CD4-positive, alpha-beta memory T cell (primary cell): ENCODE measurements around the gene STK32B. TPM values are rescaled to one million over a fixed set of nuclear protein-coding genes. Genes with fewer than 3 reads are reported as not detected.

Source experiments
- CTCF ChIA-PET: fragments of 350-600 bp; sonication (Branson Sonifier 250); formaldehyde crosslinking; loops from one replicate; lab custom pipeline; 2021; ENCODE audit warnings: inconsistent platforms; ENCODE audit not compliant: partially characterized antibody; lab: Charles Lee
- POLR2A ChIA-PET: fragments of 350-600 bp; sonication (Branson Sonifier 250); formaldehyde crosslinking; loops from one replicate; lab custom pipeline; 2021; ENCODE audit not compliant: partially characterized antibody; lab: Charles Lee
- DNase-seq, 5 donors: peaks; one replicate each; pipeline versions ENCODE4 v3.0.0 to v3.0.0-alpha.2; 2020 to 2022; ENCODE audit warnings: mixed read lengths in 1 of 5
- H3K27ac ChIP-seq: one replicate; pipeline ENCODE4 v1.7.0; 2013; ENCODE audit warnings: low read depth, low read length
- H3K27me3 ChIP-seq: 2 replicates; pipeline ENCODE4 v1.7.0; 2013; ENCODE audit warnings: mild to moderate bottlenecking, low read length, moderate library complexity; ENCODE audit not compliant: insufficient read depth
- H3K36me3 ChIP-seq: 2 replicates; pipeline ENCODE4 v1.7.0; 2013; ENCODE audit warnings: mild to moderate bottlenecking, low read length, moderate library complexity; ENCODE audit not compliant: insufficient read depth
- H3K4me1 ChIP-seq: 2 replicates; pipeline ENCODE4 v1.7.0; 2013; ENCODE audit warnings: mild to moderate bottlenecking, low read length, moderate library complexity; ENCODE audit not compliant: insufficient read depth
- H3K4me3 ChIP-seq, 2 donors: one replicate each; pipeline ENCODE4 v1.7.0; 2013; ENCODE audit warnings: low read length in 2 of 2, mild to moderate bottlenecking in 1 of 2
- H3K9me3 ChIP-seq, 2 donors: one replicate each; pipeline ENCODE4 v1.7.0; 2013; ENCODE audit warnings: low read length in 2 of 2, control low read depth in 1 of 2; ENCODE audit not compliant: control insufficient read depth in 1 of 2
- H3K27ac Mint-ChIP-seq, 7 donors: one replicate each; pipeline ENCODE4 v1.8.0; 2020 to 2021; ENCODE audit warnings: mixed read lengths in 7 of 7, mild to moderate bottlenecking in 6 of 7, inconsistent platforms in 3 of 7, moderate library complexity in 3 of 7
- H3K27me3 Mint-ChIP-seq, 2 donors: one replicate each; pipeline ENCODE4 v1.8.0; 2020 to 2021; ENCODE audit warnings: mixed read lengths in 2 of 2
- H3K36me3 Mint-ChIP-seq, 2 donors: one replicate each; pipeline ENCODE4 v1.8.0; 2020 to 2021; ENCODE audit warnings: mixed read lengths in 2 of 2, inconsistent platforms in 1 of 2, mild to moderate bottlenecking in 1 of 2
- H3K4me1 Mint-ChIP-seq, 4 donors: one replicate each; pipeline ENCODE4 v1.8.0; 2020 to 2021; ENCODE audit warnings: mixed read lengths in 4 of 4, mild to moderate bottlenecking in 1 of 4
- H3K4me3 Mint-ChIP-seq, 8 donors: one replicate each; pipeline ENCODE4 v1.8.0; 2020 to 2021; ENCODE audit warnings: mixed read lengths in 8 of 8, mild to moderate bottlenecking in 7 of 8, moderate library complexity in 6 of 8, inconsistent platforms in 3 of 8
- H3K9me3 Mint-ChIP-seq, 8 donors: one replicate each; pipeline ENCODE4 v1.8.0; 2020 to 2021; ENCODE audit warnings: mixed read lengths in 8 of 8, mild to moderate bottlenecking in 5 of 8, inconsistent platforms in 3 of 8, moderate library complexity in 1 of 8
- intact Hi-C: fragments of 100-400 bp; cut with micrococcal nuclease; formaldehyde crosslinking; loops from one replicate; pipeline ENCODE4 v1.15.1; 2023
- polyA plus RNA-seq, 2 donors: library from polyadenylated mRNA; unstranded; fragments of 300-500 nt; fragmentation: Illumina TruSeq; gene quantifications; one replicate each; pipeline ENCODE4 v1.2.3, GENCODE V29; 2021
- total RNA-seq, 2 experiments: library from RNA; stranded (reverse); gene quantifications; one replicate each; pipeline ENCODE4 v1.2.3, GENCODE V29; 2021

Gene STK32B
- total and polyA plus RNA-seq, 4 experiments from 2014 or later = not detected

- CTCF ChIA-PET = no interaction called here
- Histone ChIP-seq H3K27me3 (no peaks in the 10 kb centered on the region), H3K4me1 (no peaks in the 10 kb centered on the region), H3K9me3 (no peaks in the 10 kb centered on the region), H3K27ac (no peak overlapping the region), H3K4me3 (no peak overlapping the region), H3K36me3 (no peaks in the 10 kb centered on the region)
- H3K4me1 Mint-ChIP-seq = no peaks in the 10 kb centered on the region
- peaks cover 2 to 6% of the 10 kb centered on the region in 2 donors for H3K27me3 Mint-ChIP-seq
- H3K4me3 Mint-ChIP-seq = no peak overlapping the region
- POLR2A ChIA-PET = no interaction called here
- intact Hi-C loops = no loop called here
- no peaks in the 10 kb centered on the region for H3K36me3 Mint-ChIP-seq
- no peak overlapping the region for H3K27ac Mint-ChIP-seq
- H3K9me3 Mint-ChIP-seq = peaks cover 4 to 15% (median 12%) of the 10 kb centered on the region in 8 donors
- no peak for DNase-seq
Observed at GRCh38 chr4:5374592-5374991, 323.3 kb downstream of the STK32B start.

DNA sequence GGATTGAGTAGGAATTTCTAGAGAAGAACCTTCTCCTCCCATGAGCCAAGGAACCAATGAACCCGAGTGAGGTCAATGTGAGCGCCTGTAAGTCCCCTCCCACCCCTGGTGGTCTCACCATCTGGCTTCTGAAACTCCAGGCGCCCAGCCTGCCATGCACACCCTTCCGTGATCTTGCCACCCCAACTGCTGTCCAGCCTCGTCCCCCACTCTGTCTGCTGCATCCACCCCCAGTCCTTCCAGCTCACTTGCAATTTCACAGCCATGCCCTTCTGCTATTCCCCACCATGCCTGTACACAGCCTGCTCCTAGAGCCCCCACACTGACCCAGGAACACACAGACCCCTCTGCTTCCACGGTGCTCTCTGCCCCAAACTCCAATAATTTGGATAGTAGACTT, 323.7 kb downstream of the STK32B start:
- Mint-ChIP-seq H3K4me1 (no peaks in the 10 kb centered on the region), H3K27ac (no peak overlapping the region), H3K27me3 (peaks cover 2 to 6% of the 10 kb centered on the region in 2 donors), H3K9me3 (peaks cover 4 to 15% (median 12%) of the 10 kb centered on the region in 8 donors), H3K36me3 (no peaks in the 10 kb centered on the region), H3K4me3 (no peak overlapping the region)
- DNase-seq = no peak
- intact Hi-C loops = no loop called here
- Histone ChIP-seq H3K4me3 (no peak overlapping the region), H3K4me1 (no peaks in the 10 kb centered on the region), H3K9me3 (no peaks in the 10 kb centered on the region), H3K36me3 (no peaks in the 10 kb centered on the region), H3K27ac (no peak overlapping the region), H3K27me3 (no peaks in the 10 kb centered on the region)
- CTCF ChIA-PET = no interaction called here
- POLR2A ChIA-PET = no interaction called here

GRCh38 chr4:5376015-5376414, 324.7 kb downstream of the STK32B start:
- Histone ChIP-seq H3K4me3 (no peak overlapping the region), H3K27ac (no peak overlapping the region), H3K27me3 (no peaks in the 10 kb centered on the region), H3K9me3 (no peaks in the 10 kb centered on the region), H3K4me1 (no peaks in the 10 kb centered on the region), H3K36me3 (no peaks in the 10 kb centered on the region)
- Mint-ChIP-seq H3K4me3 (no peak overlapping the region), H3K27me3 (peaks cover 0 to 4% of the 10 kb centered on the region in 2 donors), H3K27ac (no peak overlapping the region), H3K36me3 (no peaks in the 10 kb centered on the region), H3K9me3 (peaks cover 4 to 15% (median 11%) of the 10 kb centered on the region in 8 donors), H3K4me1 (no peaks in the 10 kb centered on the region)
- CTCF ChIA-PET = no interaction called here
- POLR2A ChIA-PET = no interaction called here
- intact Hi-C loops = no loop called here
- DNase-seq = no peak

DNA sequence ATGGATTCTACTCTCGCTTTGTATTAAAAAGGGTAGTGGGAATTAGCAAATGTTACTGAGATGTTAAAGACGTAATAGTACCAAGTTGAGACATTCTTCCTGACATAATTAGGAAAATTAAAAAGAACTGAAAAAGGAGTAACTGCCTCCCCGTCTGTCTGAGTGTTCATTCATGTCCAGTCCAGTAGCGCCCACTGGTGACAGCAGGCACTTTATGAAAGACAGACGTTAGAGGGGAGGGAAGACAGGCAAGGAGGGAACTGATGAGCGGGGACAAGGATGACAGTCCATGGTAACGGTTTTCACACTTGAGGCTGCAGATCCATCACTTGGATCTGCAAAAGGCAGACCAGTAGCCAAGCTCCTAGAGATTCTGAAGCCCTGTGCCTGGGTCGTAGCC, 326.7 kb downstream of the STK32B start:
- Mint-ChIP-seq H3K4me3 (no peak overlapping the region), H3K36me3 (no peaks in the 10 kb centered on the region), H3K4me1 (no peaks in the 10 kb centered on the region), H3K27me3 (peaks cover 0 to 3% of the 10 kb centered on the region in 2 donors), H3K27ac (no peak overlapping the region), H3K9me3 (peaks cover 4 to 15% (median 8%) of the 10 kb centered on the region in 8 donors)
- Histone ChIP-seq H3K27ac (no peak overlapping the region), H3K36me3 (no peaks in the 10 kb centered on the region), H3K4me1 (no peaks in the 10 kb centered on the region), H3K4me3 (no peak overlapping the region), H3K27me3 (no peaks in the 10 kb centered on the region), H3K9me3 (no peaks in the 10 kb centered on the region)
- CTCF ChIA-PET = no interaction called here
- intact Hi-C loops = no loop called here
- no peak for DNase-seq
- POLR2A ChIA-PET = no interaction called here

GRCh38 chr4:5379895-5380294, 328.6 kb downstream of the STK32B start:
- Mint-ChIP-seq H3K36me3 (no peaks in the 10 kb centered on the region), H3K4me1 (no peaks in the 10 kb centered on the region), H3K4me3 (no peak overlapping the region), H3K27ac (no peak overlapping the region), H3K27me3 (peaks cover 0 to 3% of the 10 kb centered on the region in 2 donors), H3K9me3 (peaks cover 0 to 13% (median 8%) of the 10 kb centered on the region in 8 donors)
- no peaks in the 10 kb centered on the region for H3K36me3 ChIP-seq
- H3K27me3 ChIP-seq = no peaks in the 10 kb centered on the region
- no peaks in the 10 kb centered on the region for H3K4me1 ChIP-seq
- CTCF ChIA-PET = no interaction called here
- no peak overlapping the region for H3K4me3 ChIP-seq
- intact Hi-C loops = no loop called here
- POLR2A ChIA-PET = no interaction called here
- no peaks in the 10 kb centered on the region for H3K9me3 ChIP-seq
- no peak overlapping the region for H3K27ac ChIP-seq
- no peak for DNase-seq

GRCh38 chr4:5381961-5382441, 330.7 kb downstream of the STK32B start:
- Mint-ChIP-seq H3K27ac (no peak overlapping the region), H3K9me3 (peaks cover 0 to 9% (median 4%) of the 10 kb centered on the region in 8 donors), H3K27me3 (peaks cover 0 to under 1% of the 10 kb centered on the region in 2 donors), H3K4me1 (no peaks in the 10 kb centered on the region), H3K4me3 (no peak overlapping the region), H3K36me3 (no peaks in the 10 kb centered on the region)
- H3K27ac ChIP-seq = no peak overlapping the region
- POLR2A ChIA-PET = no interaction called here
- no peaks in the 10 kb centered on the region for H3K36me3 ChIP-seq
- CTCF ChIA-PET = no interaction called here
- no peaks in the 10 kb centered on the region for H3K4me1 ChIP-seq
- no peak overlapping the region for H3K4me3 ChIP-seq
- no peaks in the 10 kb centered on the region for H3K9me3 ChIP-seq
- H3K27me3 ChIP-seq = no peaks in the 10 kb centered on the region
- DNase-seq = no peak
- intact Hi-C loops = no loop called here

- H3K36me3 Mint-ChIP-seq = no peaks in the 10 kb centered on the region
- ChIA-PET POLR2A (no interaction called here), CTCF (no interaction called here)
- no peak for DNase-seq
- no peaks in the 10 kb centered on the region for H3K4me1 ChIP-seq
- H3K36me3 ChIP-seq = no peaks in the 10 kb centered on the region
- no peak overlapping the region for H3K4me3 ChIP-seq
- no peak overlapping the region for H3K27ac ChIP-seq
- no peaks in the 10 kb centered on the region for H3K27me3 ChIP-seq
- H3K27ac Mint-ChIP-seq = no peak overlapping the region
- intact Hi-C loops = no loop called here
- no peaks in the 10 kb centered on the region for H3K9me3 ChIP-seq
- peaks cover 0 to 7% (median 1%) of the 10 kb centered on the region in 8 donors for H3K9me3 Mint-ChIP-seq
- H3K4me1 Mint-ChIP-seq = no peaks in the 10 kb centered on the region
- no peaks in the 10 kb centered on the region for H3K27me3 Mint-ChIP-seq
- H3K4me3 Mint-ChIP-seq = no peak overlapping the region
Observed at GRCh38 chr4:5383191-5383980, 332.1 kb downstream of the STK32B start.
